Activated CD8-positive, alpha-beta memory T cell treated with anti-CD3 and anti-CD28 coated beads for 36 hours (primary cell): ENCODE results near the gene SYF2. TPM values are rescaled to one million over a fixed set of nuclear protein-coding genes. Genes with fewer than 3 reads are reported as not detected.
"Not testable (repeated sequence)": the region's sequence is repeated elsewhere in the genome, so short reads cannot be mapped to it uniquely, and the experiment has no call there.

Source experiments
- CTCF ChIA-PET: fragments of 350-600 bp; sonication (Branson Sonifier 250); formaldehyde crosslinking; loops from one replicate; lab custom pipeline; 2021; ENCODE audit warnings: antibody characterized with exemption; lab: Charles Lee
- POLR2A ChIA-PET: fragments of 350-600 bp; sonication (Branson Sonifier 250); formaldehyde crosslinking; loops from one replicate; lab custom pipeline; 2021; ENCODE audit warnings: antibody characterized with exemption; lab: Charles Lee
- total RNA-seq, 2 experiments: library from RNA; stranded (reverse); gene quantifications; one replicate each; pipeline ENCODE4 v1.2.3, GENCODE V29; 2021

SYF2 gene
- 10 to 100 TPM; 30.6 to 33.7 TPM for total RNA-seq

DNA sequence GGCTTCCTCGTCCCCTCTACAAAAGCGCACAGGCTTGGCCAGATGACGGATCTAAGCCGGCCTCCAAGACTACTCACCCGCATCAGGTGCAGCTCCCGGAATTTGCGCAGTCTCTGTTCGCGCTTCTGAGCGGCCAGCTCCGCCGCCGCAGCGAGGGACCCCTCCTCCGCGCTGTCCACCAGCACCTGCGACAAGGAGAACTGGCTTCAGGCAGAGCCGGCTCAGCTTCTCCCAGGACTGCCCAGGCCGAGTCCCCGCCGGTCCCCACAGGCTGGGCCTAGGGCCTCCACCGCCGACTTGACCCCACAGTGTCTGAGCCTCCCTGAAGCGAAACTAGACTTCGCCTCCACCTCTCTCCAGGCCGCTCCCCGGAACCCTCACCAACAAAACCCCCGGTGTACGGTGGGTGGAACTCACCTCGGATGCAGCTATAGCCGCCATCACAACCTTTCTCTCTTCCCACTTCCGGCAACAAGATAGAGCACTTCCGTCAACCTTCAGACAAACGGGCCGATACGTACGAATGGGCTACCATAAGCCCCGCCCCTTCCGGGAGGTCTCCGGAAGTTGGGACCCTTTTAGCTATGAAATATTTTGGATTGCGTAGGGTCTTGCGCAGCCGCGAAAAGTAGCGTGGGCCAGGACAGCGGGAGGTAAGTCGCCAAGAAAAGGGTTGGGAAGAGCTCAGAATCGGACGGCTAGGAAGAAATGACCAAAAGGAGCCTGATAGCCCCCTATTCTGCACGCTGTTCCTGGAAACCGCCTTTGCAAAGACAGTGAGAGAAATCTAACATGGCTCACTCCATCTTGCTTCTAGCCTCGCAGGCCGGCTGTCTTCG lies at the start of gene SYF2:
TSS of gene SYF2 (minus strand) at position 476 of the 839 bp plus-strand sequence. CDS start at position 441, 35 bp downstream.
- CTCF ChIA-PET: interaction anchor here (0.5 to 1.2 kb wide), 4 partner anchors 11 to 1646 kb away, joined by 3 to 5 read pairs (median 3); partner anchors contain the start of gene RSRP1

DNA sequence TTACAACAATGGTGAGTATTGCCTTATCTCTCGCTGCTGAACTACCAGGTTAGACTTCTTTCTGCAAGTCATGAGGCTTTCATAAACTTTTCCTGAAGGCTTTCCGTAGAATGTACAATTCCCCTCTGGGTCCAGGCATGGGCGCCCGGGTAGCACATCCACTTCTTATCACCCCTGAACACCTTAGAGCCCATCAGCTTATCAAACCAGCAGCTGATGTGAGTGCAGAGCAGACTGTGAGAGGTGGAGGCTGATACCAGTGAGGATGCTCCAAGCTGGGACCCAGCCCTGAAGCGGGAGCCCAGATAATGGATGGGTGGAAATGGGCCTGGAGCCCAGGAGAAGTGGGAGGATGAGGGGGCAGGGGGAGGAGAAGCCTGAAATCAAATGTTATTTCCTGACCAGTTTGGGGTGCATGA lies 47.4 kb upstream of the SYF2 start:
- CTCF ChIA-PET, POLR2A ChIA-PET: not testable (repeated sequence)

More for the DNA sequence above, at the start of gene SYF2:
- POLR2A ChIA-PET: interaction anchor here (0.6 to 2.4 kb wide), 8 partner anchors 10 to 590 kb away, joined by 3 to 16 read pairs (median 6); partner anchors contain the start of genes MACO1 and RSRP1

DNA sequence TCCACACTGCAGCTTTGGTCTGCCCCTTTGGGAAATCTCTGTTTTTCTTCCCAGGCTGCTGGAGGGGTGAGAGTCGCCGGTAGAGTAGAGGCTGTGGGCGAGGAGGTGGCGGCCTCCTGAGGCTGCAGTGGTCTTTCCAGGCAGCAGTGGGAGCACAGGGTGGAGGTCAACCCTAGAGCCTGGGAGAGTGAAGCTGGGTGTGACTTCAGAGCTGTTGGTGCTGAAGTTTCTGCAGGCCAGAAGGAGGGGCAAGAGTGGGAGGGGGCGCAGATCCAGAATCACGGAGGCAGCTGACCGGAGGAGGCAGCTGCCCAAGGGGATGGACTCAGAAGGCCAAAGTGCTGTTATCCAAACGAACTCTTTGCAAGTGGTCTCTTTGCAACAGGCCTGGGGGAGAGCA lies 46.5 kb upstream of the SYF2 start:
- POLR2A ChIA-PET, CTCF ChIA-PET: not testable (repeated sequence)

DNA sequence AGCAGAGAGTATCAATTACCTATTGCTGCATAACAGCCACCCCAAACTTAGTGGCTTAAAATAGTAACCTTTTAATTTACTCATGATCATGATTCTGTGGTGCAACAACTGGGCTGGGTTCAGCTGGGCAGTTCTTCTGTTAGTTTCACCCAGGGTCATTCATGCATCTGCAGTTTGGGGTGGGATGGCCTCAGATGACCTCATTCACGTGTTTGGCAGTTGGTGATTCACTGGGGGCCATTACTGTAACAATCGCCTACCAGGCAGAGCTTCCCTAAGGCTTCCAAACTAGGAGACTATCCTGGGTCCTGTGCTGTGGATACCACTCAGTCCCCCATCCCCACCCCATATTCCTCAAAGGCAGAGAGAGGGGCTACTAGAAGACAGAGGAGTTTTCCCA lies 46.1 kb upstream of the SYF2 start:
- CTCF ChIA-PET, POLR2A ChIA-PET: not testable (repeated sequence)

DNA sequence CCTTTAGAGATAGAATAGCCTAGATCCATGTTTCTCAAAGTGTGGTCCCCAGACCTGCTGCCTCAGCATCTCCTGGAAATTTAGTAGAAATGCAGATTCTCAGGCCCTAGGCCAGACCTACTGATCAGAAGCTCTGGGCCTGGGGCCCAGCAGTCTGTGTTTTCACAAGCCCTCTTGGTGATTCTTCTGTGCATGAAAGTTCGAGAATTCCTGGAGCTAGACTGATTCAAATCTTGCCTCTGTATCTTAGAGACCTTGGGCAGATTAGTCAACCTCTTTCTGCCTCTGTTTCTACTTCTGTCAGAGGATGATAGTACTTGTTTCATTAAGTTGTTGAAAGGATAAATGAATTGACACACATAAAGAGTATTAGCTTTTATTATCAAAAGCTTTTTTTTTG lies 45.0 kb upstream of the SYF2 start:
- CTCF ChIA-PET: not testable (repeated sequence)

DNA sequence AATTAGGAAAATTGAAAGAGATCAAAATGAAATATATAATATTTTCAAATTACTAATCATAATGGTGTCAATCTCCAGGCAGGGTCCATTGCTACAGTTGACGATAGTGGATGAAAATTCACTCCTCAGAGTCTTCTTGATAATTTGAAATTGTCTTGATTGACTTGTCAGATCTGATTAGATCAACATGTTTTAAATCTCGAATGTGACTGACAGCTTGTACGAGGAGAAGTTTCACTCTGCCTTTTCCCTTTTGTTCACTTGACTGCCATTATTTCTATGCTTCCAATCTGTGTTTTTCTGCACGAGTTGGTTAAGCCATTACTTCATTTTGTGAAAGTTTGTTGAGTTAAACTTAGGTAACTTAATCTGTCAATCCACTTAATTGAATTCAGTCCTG lies 43.3 kb upstream of the SYF2 start:
- POLR2A ChIA-PET, CTCF ChIA-PET: not testable (repeated sequence)

More for the DNA sequence above, 45.0 kb upstream of the SYF2 start:
- POLR2A ChIA-PET: not testable (repeated sequence)

DNA sequence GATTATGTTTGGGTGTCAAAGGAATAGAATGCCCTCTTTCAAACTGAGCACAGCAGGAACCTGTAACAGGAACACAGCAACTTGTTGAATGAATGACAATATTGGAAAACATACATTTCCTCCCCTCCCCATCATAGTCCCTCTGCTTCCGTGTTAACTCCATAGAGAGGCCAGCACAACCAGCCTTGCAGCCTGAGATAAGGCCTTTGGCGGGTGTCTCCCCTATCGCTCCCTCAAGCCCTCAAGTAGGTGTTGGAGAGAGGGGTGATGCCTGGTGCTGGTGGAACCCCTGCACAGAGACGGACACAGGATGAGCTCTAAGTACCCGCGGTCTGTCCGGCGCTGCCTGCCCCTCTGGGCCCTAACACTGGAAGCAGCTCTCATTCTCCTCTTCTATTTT lies 39.9 kb upstream of the SYF2 start, which contains the start of gene RHD:
TSS of gene RHD (plus strand) at position 272 of the 400 bp plus-strand sequence. CDS start at position 311, 39 bp downstream.
- CTCF ChIA-PET, POLR2A ChIA-PET: not testable (repeated sequence)

DNA sequence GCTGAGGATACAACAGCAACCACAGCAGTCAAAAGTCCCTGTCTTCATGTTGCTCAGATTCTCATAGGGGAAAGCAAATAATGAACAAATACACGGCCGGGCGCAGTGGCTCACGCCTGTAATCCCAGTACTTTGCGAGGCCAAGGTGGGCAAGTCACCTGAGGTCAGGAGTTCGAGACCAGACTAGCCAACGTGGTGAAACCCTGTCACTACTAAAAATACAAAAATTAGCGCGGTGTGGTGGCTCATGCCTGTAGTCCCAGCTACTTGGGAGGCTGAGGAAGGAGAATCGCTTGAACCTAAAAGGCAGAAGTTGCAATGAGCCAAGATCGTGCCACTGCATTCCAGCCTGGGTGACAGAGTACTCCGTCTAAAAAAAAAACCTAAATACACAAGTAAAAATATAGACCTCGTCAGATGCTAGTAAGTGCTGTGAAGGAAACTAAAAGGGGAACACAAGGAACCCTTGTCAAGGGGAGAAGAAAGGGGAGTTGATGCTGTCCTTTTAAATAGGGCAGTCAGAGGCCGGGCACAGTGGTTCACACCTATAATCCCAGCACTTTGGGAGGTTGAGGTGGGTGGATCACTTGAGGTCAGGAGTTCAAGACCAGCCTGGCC lies 36.0 kb upstream of the SYF2 start:
- CTCF ChIA-PET, POLR2A ChIA-PET: not testable (repeated sequence)

DNA sequence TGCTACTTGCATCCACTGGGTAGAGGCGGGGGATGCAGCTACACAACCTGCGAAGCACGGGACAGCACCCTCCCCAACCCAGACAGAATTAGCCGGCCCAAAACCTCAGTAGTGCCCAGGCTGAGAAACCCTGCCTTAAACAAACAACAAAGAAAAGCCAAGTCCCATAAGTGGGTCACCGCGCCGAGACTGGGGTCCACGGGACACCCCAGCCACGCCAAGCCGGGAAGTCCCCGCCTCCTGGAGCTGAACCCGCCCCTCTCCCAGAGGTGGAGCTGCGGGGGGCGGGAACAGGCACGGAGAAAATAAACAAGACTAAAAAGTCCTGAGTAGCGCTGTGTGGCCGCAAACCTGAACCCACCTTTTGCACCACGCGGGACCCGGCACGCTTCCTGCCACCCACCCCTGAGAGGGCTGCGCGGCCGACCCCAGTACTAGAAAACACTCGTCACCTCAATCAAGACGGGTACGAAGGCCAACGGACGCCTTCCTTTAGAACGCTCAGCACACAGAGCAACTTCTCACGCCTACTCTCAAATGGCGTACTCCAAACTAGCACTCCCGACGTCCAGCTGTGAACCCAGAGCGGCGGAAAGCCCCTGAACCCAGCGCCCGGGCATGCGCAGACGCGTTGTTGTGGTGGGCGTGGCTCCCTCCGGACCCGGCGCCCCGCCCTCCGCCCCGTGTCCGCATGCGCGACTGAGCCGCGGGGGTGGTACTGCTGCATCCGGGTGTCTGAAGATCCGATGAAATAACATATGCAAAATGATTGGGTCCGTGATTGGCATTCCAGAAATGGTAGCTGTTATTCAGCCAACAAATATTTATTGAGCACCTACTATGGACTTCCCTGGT lies 35.2 kb upstream of the SYF2 start:
- CTCF ChIA-PET, POLR2A ChIA-PET: not testable (repeated sequence)

DNA sequence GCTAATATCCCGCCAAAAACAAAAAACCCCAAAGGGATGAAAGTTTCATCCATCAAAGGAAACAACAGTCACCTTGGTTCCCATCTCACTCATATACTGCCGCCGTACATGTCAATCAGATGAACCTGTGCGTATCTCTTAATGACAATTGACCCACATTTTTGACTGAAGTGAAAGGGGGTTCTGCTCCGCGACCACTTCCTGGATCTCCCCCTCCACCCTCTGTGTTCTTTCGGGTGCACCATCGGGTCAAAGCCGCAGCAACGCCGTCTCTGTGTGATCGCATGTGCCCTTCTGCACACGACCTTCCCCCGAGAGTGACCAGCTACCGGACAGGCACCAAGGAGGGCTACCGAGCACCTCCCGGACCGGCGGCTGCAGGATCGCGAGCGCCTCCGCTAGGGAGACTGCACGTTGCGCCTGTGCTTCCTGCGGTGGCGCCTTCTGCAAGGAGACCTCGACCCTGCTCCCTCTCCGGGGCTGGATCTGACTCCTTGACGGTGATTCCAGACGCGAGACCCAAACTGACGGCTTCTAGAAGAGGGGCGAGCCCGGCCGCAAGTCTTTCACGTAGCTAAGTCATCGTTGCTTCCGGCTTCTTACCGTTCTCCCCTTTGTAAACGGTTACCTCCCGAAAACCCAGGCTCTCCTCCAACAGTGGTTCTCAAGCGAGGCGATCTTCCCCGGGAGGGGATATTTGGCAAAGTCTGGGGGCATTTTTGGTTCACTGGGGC lies 34.4 kb upstream of the SYF2 start:
- POLR2A ChIA-PET, CTCF ChIA-PET: not testable (repeated sequence)

DNA sequence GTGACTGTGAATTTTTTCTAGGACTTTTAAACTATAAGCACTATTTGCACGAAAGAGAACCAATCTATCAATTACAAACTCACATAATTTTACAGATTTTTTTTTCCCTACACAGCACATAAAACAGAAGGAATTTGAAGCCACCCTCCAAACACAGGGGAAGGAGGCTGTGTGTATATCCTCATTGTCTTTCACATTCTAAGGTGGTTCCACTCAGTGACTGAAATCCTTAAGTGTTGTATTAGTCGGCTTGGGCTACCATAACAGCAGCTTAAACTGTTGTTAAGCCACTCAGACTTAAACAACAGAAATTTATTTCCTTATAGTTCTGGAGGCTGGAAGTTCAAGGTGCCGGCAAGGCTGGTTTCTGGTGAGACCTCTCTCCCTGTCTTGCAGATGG lies 28.0 kb upstream of the SYF2 start:
- POLR2A ChIA-PET, CTCF ChIA-PET: not testable (repeated sequence)

DNA sequence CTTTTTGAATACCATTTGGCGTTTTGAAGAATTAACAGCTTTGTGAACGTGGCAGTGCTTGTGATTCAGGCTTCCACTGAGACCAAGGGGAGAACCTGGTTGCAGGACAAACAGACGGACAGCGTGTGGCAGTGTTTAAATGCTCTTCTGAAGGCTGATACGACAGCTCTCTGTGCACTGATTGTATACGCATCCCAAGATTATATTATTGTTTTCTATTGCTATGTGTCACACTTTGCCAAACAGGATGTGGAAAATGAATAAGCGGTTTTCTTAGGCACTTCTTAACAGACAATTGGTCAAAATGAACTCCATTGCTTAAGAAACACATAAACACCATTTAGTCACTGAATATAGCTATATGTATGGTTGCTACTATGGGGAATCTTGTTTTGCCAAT lies 27.5 kb upstream of the SYF2 start:
- CTCF ChIA-PET, POLR2A ChIA-PET: not testable (repeated sequence)

DNA sequence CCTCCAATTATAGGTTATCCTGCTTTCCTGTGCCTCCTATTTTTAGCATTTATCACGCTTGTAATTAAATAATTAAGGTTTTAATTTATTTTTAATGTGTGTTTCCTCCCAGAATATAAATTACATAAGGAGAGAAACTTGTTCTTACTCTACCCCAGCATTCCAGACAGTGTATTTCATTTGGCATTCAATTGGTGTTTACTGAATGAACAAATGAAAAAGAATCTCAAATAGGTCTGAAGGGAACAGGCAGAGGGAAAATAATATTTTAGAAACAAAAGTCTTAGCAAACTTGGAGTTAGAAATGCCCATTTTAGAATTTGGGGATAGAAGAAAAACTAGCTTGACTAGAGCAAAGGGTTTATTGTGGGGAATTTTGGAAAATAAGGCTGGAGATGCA lies 24.9 kb upstream of the SYF2 start:
- ChIA-PET POLR2A (no interaction called here), CTCF (no interaction called here)

DNA sequence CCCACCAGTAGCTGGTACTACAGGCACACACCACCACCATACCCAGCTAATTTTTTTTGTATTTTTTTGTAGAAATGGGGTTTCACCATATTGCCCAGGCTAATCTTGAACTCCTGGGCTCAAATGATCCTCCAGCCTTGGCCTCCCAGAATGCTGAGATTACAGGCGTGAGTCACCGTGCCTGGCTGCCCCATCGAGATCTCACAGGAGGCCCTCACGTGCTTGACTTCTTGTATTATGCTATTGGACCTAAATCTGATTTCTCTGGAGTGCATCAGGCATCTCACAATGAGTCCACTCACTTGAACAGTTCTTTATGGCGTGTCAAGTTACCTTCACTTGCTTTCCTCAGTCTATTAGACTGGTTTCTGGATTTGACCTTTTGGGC lies 24.3 kb upstream of the SYF2 start:
- ChIA-PET POLR2A (no interaction called here), CTCF (no interaction called here)

DNA sequence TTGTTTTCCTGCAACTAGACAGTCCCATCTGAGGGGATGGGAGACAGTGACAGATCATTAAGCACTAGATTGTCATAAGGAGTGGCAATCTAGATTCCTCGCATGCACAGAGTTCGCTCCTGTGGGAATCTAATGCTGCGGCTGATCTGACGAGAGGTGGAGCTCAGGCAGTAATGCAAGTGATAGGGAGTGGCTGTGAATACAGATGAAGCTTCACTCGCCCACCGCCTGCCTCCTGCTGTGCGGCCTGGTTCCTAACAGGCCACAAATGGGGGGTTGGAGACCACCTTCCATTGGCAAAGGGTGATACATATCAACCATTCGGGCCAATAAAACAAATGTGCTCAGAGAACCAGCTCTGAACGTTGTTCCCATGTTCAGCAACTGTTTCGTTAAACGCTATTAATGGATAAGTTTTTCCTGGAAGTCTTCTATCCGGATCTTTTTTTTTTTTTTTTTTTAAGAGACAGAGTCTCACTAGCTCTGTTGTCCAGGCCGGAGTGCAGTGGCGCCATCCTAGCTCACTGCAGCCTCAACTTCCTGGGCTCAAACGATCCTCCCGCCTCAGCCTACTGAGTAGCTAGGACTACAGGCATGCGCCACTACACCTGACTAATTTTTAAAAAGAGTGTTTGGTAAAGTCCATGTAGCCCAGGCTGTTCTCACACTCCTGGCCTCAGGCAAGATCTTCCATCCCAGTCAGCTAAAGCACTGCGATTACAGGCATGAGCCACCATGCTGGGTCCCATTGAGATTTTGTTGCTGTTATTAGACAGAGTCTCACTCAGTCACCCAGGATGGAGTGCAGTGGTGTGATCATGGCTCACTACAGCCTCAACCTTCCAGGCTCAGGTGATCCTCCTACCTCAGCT lies 23.6 kb upstream of the SYF2 start:
- ChIA-PET CTCF (interaction anchor here (0.7 to 0.8 kb wide), 2 partner anchors 30 to 186 kb away, joined by 3 read pairs; no protein-coding TSS in a partner anchor), POLR2A (no interaction called here)

DNA sequence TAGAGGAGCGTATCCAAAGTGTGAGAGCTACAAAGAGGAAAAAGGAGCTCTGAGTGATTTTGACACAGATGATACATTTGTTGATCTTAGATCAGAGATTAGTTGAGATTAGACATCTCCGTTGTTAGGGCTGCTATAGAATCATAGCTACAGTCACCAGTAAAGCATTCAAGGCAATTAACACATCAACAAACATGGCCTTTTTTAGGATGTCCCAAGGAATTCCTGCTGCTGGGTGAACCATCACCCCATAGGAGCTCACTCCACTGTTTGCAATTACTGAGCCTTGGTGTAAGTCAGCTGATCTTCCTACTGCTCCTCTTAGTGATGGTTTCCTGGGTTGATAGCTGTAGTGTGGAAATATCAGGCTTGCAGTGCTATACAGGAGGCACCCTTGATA lies 21.6 kb upstream of the SYF2 start:
- ChIA-PET POLR2A (no interaction called here), CTCF (no interaction called here)

DNA sequence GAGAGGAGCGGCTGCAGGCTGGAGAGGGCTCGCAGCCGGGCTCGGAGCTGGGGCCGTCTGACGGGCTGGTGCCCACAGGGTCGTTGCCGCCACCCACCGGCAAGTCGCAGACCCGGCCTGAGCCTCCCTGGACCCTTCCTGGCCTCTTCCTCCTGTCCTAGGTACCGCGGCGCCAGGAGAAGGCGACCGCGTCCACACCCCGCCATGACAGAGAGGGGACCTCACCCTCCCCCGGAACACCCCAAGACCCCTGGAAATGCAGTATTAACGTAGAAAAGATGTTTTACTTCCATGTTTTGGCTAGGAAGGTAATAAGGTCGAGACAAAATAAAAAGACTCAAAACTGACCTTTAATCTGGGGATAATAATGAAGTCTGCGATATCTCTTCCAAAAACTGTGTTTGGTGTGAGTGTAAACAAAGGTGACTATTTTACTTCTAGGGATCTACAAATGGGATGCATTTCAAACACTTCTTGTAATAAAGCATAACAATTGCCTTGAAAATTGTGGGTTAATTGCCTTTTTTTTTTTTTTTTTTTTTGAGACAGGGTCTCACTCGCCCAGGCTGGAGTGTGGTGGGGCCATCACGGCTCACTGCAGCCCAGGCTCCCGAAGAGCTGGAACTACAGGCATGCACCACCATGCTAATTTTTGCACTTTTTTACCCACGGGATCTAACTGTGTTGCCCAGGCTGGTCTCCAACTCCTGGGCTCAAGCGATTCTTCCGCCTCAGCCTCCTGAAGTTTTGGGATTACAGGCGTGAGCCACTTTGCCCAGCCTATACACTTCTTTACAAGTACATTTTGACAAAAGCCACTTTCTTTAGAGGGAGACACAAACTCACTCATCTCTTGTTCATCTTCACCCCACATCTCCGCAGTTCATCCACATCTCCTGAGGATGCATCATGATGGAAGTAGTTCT lies 15.8 kb upstream of the SYF2 start:
- ChIA-PET CTCF (interaction anchor here (1.0 kb wide), 1 partner anchor 16 kb away, joined by 3 read pairs; no protein-coding TSS in a partner anchor), POLR2A (interaction anchor here (0.5 to 1.4 kb wide), 3 partner anchors 9 to 605 kb away, joined by 3 to 16 read pairs (median 3); partner anchors contain the start of genes SRRM1 and SYF2)
